ENCODE measurements around the gene ZFHX2.
"Not testable (repeated sequence)": the region's sequence is repeated elsewhere in the genome, so short reads cannot be mapped to it uniquely, and the experiment has no call there.

Gene ZFHX2

GRCh38 chr14:23539248-23540140 lies 12.1 kb downstream of the ZFHX2 start:
- peak; percentile 54 for DNase-seq (ENCODE audit: low read depth)

DNA sequence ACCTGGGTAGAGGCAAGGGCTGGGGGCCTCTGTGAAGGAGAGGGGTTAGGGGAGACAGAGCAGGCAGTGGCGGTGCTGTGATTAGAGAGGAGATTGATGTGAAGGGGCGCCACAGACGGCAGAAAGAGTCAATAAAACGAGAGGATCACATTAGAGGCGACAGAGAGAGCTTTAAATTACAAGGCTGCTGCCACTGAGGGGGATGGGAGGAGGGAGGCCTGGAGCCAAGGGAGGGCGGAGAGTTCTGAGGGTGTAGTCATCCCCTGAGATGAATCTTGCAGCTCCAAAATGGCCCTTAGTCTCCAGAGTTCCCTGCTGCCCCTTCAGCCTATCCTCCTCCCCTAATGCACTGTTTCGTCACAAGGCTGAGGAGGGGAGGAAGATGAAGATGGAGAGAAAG lies 12.8 kb downstream of the ZFHX2 start:
- DNase-seq (ENCODE audit: low read depth) = no peak

DNA sequence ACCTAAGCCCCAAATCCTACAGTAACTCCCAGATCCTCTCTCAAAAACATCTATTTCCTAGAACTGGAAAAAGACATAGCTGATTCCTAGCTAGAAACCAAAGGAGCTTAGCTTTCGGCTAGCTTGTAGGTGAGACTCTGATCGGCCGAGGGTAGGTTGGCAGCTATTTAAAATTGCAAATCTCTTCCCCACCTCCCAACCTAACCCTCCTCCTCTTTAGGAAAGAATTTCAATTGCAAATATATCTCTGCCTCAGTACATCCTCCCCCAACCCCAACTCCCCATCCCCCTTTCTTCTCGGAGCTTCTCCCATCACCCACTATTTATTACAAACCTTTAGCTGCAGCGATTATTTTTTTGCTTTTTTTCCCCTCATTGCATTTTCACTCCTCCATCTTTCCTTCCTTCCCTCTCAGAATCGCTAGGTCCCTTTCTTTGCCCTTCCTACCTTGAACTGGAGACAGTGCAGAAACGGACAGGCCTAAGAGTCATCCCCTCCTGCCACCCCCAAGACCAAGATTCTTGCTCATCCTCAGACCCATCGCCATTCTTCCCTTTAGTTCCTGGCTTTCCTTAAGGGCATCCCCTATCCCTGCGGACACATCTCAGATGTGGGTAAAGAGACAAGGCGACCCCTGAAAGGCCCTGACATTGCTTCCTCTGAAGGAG lies 13.4 kb downstream of the ZFHX2 start:
- no peak for DNase-seq (ENCODE audit: low read depth)

GRCh38 chr14:23537351-23538049 lies 14.1 kb downstream of the ZFHX2 start:
- peak; percentile 49 for DNase-seq (ENCODE audit: low read depth)

- DNase-seq (ENCODE audit: low read depth) = not testable (repeated sequence)
Measured at GRCh38 chr14:23536906-23537305, 14.7 kb downstream of the ZFHX2 start.

DNA sequence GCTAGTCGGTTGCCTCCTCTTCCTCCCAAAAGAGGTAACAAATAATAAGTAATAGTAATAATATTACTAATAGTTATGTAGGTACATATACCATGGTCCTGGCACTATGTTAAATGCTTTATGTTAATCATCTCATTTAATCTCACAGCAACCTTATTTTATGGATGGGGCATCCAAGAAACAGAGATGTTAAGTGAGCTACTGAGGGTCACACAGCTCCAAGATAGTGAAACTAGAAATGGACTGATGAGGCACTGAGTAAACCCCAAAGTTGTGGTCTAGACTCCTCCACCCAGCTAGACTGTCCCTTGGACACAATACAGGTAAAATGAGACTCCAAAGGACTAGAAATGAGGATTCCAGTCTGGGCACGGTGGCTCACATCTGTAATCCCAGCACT lies 15.1 kb downstream of the ZFHX2 start:
- DNase-seq (ENCODE audit: low read depth) = no peak

DNA sequence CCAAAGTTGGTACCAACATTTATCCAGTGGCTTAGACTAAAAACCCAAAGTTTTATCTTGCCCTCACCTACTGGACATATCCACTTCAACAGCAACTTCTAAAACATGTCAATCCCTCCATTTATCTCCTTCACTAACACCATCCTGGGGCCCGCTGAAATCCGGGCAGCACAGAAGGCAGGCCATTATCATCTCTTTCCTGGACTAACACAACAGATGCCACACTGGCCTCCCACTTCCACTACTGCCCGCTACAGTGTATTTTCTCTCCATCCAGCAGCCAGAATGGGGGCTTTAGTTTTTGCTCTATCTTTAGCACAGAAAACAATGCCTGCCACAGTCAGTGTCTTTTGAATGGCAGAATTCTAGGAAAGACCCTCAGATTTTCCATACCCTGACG lies 15.6 kb downstream of the ZFHX2 start:
- no peak for DNase-seq (ENCODE audit: low read depth)

DNA sequence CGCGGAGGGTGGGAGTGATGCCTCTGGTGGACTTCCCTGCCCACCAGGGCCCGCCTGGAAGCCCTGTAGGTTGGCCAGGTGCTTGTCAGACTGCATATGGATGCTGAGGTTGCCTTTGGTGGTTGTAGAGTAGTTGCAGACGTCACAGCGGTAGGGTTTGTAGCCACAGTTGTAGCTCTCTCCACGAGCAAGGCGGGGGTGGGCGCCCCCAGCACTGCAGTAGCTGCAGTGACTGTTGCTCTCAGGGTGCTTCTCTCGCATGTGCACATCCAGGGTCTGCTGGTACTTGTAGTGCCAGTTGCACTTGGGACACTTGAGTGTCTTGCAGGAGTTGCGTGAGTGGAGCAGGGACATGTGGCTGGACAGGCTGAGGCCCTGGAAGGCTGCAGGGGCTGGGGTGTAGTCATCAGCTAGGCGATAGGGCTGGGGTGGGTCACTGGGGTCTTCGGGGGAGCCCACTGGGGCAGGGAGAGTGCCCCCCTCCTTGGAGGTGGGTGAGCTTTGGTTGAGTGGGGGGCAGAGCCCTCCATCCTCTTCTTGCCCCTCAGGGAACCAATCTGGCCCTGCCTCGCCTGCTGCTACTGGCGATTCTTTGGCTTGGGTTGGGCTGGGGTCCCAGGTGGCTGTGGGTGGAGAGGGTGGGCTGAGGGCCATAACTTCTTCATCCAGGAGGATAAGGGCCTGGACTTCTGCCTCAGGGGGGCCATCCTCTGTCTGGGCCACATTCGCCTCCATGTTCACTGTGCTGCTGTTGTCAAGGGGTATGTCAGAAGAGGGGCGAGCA lies 17.7 kb downstream of the ZFHX2 start:
- DNase-seq (ENCODE audit: low read depth) = no peak

DNA sequence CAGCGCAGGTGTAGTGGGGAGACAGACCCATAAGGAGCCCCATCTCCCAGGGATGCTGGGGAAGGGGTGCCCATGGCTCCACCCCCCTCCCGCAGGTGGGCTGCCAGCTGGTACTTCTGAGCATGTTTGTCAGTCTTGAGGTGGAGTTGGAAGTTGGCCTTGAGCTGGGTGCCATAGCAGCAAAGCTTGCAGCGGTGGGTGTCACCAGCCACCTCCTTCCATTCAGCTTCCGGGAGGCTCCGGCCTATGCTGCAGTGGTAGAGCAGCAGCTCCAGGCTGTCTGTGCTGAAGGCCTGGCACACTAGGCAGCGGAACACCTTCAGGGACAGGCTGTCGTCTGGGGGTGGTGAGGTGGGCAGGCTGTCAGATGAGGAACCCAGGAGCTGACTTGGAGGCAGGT lies 18.9 kb downstream of the ZFHX2 start:
- no peak for DNase-seq (ENCODE audit: low read depth)

DNA sequence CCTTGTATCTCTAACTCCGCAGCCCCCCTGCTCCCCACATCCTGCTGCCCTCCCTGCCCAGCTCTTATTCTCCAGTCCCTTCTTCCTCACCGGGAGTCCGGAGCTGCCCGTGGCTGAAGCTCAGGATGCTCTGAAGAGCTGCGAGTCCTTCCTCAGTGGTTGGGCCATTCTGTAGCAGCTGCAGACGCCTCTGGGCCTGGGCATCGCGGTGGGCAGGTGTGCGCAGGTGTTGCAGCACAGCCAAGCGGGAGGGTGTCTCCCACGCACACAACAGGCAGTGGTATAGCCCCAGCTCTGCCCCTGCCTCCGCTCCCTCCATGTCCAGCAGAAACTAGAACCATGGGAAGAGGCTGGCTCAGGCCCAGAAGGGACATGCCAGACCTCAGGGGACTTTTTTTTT lies 20.2 kb downstream of the ZFHX2 start:
- DNase-seq (ENCODE audit: low read depth) = no peak

DNA sequence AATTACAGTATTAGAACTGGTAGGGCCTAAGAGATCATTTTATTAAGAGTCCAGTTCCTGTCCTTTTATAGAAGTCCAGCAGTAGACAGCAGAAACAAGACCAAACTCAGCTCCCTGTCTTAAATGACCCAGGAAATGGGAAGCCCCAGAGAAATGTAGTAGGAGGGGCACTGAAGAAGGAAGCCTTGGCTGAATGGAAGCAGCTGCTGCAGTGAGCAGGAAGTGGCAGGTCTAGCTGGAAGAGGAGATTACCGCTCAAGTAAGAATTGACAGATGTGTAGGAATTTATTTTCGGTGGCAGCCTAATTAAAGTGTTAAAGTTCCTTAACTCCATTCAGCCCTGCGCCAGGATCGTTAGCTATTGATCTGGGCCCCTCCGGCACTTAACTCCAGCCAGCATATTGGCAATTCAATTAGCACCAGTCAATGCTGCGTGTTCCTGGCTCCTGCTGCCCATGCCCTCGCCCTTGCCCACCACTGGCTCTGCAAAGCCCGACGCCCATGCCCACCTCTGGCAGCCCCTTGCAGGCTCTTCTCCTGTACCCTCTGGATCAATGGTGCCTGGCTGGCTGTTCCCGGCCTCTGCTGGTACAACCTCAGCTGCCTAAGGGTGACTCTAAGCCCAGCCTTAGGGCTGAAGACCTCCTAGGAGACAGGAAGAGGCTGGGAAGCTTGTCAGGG lies 21.1 kb downstream of the ZFHX2 start:
- no peak for DNase-seq (ENCODE audit: low read depth)

DNA sequence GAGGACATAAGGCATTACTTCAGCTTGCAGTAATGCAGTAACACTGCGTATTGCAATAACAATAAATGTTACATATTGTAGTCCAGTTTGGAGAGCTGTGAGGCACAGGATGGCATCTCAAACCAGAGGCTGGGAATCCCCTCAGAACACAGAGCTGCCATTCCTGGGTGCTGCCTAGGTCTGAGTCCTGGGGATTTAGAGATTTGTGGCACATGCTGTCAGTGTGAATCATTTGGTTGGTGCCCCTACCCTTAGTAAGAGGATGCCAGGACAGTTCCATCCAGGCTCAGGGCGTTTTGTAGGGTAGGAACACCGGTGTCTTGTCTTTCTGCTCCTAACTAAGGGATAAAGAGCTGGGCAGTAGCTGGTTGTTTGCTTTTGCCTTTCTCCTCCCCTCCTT lies 22.5 kb downstream of the ZFHX2 start:
- DNase-seq (ENCODE audit: low read depth) = no peak

GRCh38 chr14:23528555-23528954 lies 23.0 kb downstream of the ZFHX2 start:
- no peak for DNase-seq (ENCODE audit: low read depth)

DNA sequence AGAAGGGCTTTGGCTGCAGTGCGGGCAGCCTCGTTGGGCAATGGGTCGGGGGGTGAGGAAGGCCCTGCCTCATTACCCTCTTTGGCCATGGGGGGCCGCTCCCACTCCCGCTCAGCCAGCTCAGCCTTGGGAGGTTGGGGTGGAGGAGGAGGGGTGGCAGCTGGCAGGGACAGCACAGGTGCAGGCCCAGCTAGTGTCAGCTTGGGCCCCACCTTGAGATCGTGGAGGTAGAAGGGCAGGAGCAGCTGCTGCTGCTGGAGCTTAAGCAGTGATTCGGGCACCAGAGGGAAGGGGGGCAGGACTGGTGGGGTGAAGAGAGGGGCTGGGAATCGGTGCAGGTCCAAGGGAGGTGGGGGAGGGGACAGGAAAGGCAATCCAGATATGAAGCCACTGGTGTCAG lies 26.0 kb downstream of the ZFHX2 start:
- DNase-seq (ENCODE audit: low read depth) = no peak

DNA sequence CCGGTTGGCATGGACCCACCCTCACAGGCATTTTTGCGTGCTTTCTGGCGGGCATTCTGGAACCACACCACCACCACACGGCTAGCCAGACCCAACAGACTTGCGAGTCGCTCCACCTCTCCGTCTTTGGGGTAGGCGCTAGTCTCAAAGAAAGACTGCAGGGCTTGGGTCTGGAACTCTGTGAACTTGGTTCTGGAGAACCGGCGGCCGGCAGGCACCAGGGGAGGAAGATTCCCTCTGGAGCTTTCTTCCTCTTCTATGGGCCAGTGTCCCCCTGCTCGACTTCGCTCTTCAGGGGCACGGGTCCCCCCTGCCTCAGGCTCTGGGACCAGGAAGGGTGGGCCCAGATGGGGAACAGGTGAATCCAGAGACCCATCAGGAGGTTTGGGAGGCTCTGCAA lies 26.6 kb downstream of the ZFHX2 start:
- DNase-seq (ENCODE audit: low read depth) = no peak

- DNase-seq (ENCODE audit: low read depth) = no peak
Measured at GRCh38 chr14:23523229-23524016, 28.1 kb downstream of the ZFHX2 start.

DNA sequence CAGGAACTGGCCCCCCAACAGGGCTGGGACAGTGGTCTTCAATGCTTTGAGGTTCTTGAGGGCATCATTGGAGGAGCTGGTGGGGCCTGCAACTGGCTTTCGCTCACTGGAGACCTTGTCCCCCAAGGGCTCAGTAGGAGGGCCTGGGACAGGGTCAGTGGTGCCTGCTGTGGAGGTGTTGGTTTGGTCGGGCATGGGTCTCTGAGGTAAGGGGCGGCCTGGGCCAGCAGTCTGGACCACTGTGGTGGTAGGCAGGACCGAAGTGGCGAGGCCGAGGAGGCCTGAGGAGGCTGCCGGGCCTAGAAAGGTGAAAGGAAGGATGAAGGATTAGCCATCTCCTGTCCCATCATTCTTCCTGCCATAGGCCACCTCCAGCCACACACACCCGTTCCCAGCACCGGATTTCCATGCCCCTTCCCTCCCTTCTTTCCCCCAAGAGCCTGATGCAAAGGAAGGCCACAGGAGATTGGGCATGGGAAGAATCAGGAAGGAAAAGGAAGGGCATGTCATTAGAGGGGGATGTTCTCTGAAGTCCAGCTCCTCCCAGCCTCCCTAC lies 28.8 kb downstream of the ZFHX2 start:
- DNase-seq (ENCODE audit: low read depth) = no peak

- DNase-seq (ENCODE audit: low read depth) = no peak
Measured at GRCh38 chr14:23521785-23522640, 29.6 kb downstream of the ZFHX2 start.

DNA sequence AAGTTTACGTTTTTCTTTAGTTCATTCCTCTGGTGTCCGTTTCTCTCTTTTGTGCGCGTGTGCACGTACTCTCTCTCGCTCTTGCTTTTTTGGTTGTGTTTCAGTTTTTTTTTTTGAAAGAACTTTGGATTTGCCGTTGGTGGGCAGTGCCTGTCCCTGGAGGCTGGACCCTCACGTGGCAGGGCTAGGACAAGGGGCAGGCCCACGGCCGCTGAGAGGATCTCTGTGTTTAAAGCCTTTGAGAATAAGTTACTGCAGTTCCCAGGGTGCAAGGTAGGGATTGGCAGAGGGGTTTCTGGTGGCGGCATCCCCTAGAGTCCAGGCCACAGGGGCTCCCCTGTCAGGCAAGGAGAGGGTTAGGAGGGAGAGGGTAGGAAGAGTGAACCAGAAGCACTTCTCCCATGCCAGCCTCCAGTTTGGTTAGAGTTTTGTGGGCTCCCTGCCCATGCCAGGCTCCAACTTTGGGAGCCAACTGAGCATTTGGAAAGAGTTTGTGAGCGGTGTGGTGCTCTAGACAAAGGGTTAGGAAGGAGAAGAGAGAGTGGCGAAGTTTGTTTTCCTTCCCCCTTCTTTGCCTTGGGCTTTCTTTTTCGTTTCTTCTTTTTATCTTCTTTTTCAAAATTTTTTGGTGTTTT lies 30.5 kb downstream of the ZFHX2 start:
- DNase-seq (ENCODE audit: low read depth) = no peak

Data from ELR (cell line).